Fibroblast of upper back skin (primary cell): ENCODE results near the gene FOXP4.

ENCODE experiments used
- DNase-seq: peaks from one replicate; pipeline ENCODE4 v3.0.0-alpha.2; 2013

Gene FOXP4

GRCh38 chr6:41545703-41546474 is at the start of gene FOXP4:
FOXP4 (plus strand) TSS chr6:41546381; CDS start chr6:41565761, 19,380 bp downstream.
- DNase-seq, result peak; percentile 93

- no peak for DNase-seq
Observed at GRCh38 chr6:41497573-41497972, 48.6 kb upstream of the FOXP4 start.

GRCh38 chr6:41497994-41498393 is 48.2 kb upstream of the FOXP4 start:
- peak; percentile 82 for DNase-seq

- DNase-seq, result no peak
Observed at GRCh38 chr6:41498968-41499599, 47.1 kb upstream of the FOXP4 start.

- no peak for DNase-seq
Observed at GRCh38 chr6:41500561-41500960, 45.6 kb upstream of the FOXP4 start.

- no peak for DNase-seq
Observed at GRCh38 chr6:41502566-41502916, 43.6 kb upstream of the FOXP4 start.

- DNase-seq, result peak; percentile 54
Observed at GRCh38 chr6:41502917-41503671, 43.1 kb upstream of the FOXP4 start.

GRCh38 chr6:41503827-41504465 is 42.2 kb upstream of the FOXP4 start:
- peak; percentile 85 for DNase-seq

GRCh38 chr6:41504466-41505121 is 41.6 kb upstream of the FOXP4 start:
- peak; percentile 38 for DNase-seq

- DNase-seq, result peak; percentile 93
Observed at GRCh38 chr6:41505122-41506049, 40.8 kb upstream of the FOXP4 start.

GRCh38 chr6:41508479-41508878 is 37.7 kb upstream of the FOXP4 start:
- DNase-seq, result no peak

GRCh38 chr6:41509580-41509979 is 36.6 kb upstream of the FOXP4 start:
- DNase-seq, result no peak

- DNase-seq, result no peak
Observed at GRCh38 chr6:41511443-41512060, 34.6 kb upstream of the FOXP4 start.

- no peak for DNase-seq
Observed at GRCh38 chr6:41512146-41512701, 34.0 kb upstream of the FOXP4 start.

GRCh38 chr6:41515995-41516394 is 30.2 kb upstream of the FOXP4 start:
- DNase-seq, result no peak

- DNase-seq, result no peak
Observed at GRCh38 chr6:41518118-41518517, 28.1 kb upstream of the FOXP4 start.

GRCh38 chr6:41519305-41519744 is 26.9 kb upstream of the FOXP4 start:
- no peak for DNase-seq

GRCh38 chr6:41519745-41520699 is 26.2 kb upstream of the FOXP4 start:
- no peak for DNase-seq

- DNase-seq, result no peak
Observed at GRCh38 chr6:41522780-41523548, 23.2 kb upstream of the FOXP4 start.
